Fibroblast of skin of right quadriceps (primary cell): ENCODE results near the gene KLF15.

Source experiments
- DNase-seq: peaks from one replicate; pipeline ENCODE4 v3.0.0-alpha.2; 2013

KLF15 gene

GRCh38 chr3:126389112-126389793, 32.0 kb upstream of the KLF15 start:
- peak; percentile 71 for DNase-seq

- no peak for DNase-seq
Measured at GRCh38 chr3:126381966-126382365, 24.8 kb upstream of the KLF15 start.

- DNase-seq: no peak
Measured at GRCh38 chr3:126380011-126380768, 23.0 kb upstream of the KLF15 start.

- DNase-seq: no peak
Measured at GRCh38 chr3:126378341-126378751, 21.1 kb upstream of the KLF15 start.

DNA sequence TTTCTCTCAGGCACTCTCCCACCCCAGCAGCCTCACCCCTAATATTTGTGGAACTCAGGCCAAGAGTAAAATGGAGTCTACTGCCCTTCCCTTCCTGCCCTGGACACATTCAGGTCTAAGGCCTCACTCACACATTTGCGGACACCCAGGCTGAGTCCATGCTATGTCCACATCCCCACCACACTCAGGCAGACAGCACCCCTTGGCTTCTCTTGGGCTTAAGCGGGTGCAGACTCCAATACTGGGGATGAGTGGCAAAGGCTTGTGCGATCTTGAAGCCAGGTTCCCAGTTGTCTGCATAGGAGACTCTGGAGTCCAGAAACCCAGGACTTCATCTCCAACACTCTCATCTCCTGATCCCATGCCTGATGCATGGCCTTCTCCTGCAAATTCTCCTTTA, 20.0 kb upstream of the KLF15 start:
- DNase-seq: no peak

DNA sequence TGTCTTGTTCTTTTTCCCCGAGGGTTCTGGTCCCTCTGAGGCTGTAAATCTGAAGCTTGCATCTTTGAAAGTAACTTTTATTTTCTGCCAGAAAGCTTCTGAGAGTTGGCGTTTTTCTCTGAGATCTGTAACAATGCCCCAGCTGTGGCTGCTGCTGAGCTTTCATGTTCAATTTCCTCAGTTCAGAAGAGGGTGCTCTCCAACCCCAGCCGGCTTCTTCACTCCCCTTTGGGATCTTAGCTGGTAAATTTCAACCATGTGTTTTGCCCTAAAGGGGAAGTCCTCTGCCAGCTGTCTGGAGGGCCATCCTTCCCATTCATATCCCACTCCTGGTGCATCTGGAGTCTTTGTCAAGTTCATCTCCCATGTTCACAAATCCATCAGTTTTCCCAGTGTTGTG, 19.2 kb upstream of the KLF15 start:
- no peak for DNase-seq

- no peak for DNase-seq
Measured at GRCh38 chr3:126375835-126376331, 18.7 kb upstream of the KLF15 start.

- no peak for DNase-seq
Measured at GRCh38 chr3:126373682-126374601, 16.7 kb upstream of the KLF15 start.

DNA sequence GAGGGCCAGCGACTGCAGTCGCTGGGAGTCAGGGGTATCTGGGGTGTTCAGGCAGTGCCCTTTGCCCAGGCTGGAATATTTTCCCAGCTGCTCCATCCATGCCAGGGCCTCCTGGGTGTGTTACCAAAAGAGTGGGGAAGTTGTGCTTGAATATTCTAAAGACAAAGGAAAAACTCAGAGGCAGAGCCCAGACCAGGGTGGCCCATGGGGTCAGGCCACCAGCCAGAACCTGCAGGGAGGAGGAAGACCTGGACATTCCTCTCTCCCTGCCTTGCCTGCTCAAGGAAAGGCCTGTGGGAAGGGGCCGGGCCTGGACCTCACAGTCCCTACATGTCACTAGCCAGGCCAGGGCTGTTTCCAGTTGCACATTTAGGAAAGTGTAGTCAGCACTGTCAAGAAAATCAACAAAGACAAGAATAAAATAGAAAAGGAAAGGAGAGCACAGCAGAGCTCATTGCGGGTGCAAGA, 16.0 kb upstream of the KLF15 start:
- DNase-seq: no peak

- DNase-seq: no peak
Measured at GRCh38 chr3:126372413-126373145, 15.4 kb upstream of the KLF15 start.

- no peak for DNase-seq
Measured at GRCh38 chr3:126371096-126371705, 14.0 kb upstream of the KLF15 start.

DNA sequence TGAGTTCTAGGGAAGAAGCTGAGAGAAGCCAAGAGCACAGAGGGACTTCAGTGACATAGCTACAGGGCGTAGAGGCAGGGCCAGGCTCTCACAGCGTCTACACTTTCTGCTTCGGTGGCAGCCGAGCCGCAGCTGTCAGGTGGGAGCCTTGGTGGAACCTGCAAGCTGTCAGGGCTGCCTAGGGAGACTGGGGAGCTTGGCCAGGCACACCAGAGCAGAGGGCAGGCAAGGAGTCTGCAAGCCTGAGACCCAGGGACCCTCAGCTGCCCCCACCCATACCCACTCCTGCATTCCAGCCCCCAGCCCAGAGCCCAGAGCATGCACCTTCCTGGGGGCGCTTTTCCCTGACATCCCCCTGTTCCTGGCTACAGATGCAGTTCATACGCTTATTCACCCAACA, 13.4 kb upstream of the KLF15 start:
- DNase-seq: no peak

DNA sequence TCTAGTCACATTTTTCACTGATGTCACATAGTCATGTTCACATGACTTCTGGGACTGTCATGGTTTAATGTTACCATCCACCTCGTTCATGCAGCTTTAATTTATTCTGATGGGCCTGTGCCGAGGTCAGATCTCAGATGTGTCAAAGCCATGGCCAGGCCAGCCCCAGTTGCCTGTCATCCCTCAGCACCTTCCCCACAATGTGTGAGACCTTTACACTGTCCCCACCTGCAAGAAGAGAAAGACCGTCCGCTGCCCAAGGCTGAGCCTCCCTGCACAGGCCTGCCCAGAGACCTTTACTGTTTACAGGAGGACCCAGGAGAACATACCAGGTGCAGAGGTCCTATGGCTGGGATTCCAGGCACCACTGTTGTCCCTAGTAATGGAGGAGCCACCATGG, 12.8 kb upstream of the KLF15 start:
- DNase-seq: no peak

DNA sequence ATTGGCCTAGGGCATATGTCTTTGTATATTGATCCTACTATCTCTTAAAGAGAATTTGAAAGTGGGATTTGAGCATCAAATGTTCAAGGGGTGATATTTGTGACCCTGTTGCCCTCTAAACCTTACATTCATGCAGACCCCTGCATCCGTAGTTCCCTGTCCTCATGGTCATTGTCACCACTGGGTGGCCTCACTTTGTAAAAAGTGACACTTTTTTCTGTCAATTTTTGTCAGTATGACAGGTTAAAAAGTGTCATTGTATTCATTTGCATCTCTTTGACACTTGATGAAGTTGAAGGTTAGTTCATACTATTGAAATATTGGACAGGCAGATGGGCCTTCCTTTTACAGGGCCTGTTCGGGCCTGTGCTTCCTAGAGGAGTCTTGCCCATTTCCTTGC, 12.3 kb upstream of the KLF15 start:
- DNase-seq: no peak

- DNase-seq: no peak
Measured at GRCh38 chr3:126367316-126367805, 10.2 kb upstream of the KLF15 start.

GRCh38 chr3:126365351-126366277, 8.4 kb upstream of the KLF15 start:
- no peak for DNase-seq

GRCh38 chr3:126364731-126365301, 7.6 kb upstream of the KLF15 start:
- DNase-seq: no peak

DNA sequence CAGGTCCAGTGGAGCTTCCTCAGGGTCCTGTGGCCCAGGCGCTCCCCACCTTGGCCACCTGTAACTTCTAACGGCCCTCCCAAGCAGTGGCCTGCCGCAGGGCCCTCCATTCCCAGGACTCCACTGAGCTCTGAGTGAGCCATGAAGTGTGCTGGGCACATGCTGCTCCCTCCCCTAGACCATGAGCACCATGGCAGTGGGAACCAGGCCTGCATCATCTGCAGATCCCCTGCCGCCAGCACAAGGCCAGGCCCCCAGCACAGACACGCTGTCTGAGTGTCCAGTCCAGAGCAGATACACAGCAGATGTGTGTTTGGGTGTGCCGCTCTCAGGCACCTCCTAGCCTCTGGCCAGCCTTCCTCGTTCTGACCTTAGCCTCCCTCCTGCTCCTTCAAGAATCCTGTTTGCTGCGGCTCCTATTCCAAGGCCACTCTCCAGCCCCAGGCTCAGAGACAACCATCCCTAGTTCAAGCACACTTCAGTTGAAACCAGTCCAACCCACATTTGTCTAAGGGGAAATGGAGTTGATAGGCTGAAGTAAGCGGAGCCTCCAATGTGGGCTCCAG, 7.0 kb upstream of the KLF15 start:
- DNase-seq: no peak

GRCh38 chr3:126361211-126361610, 4.0 kb upstream of the KLF15 start:
- no peak for DNase-seq

DNA sequence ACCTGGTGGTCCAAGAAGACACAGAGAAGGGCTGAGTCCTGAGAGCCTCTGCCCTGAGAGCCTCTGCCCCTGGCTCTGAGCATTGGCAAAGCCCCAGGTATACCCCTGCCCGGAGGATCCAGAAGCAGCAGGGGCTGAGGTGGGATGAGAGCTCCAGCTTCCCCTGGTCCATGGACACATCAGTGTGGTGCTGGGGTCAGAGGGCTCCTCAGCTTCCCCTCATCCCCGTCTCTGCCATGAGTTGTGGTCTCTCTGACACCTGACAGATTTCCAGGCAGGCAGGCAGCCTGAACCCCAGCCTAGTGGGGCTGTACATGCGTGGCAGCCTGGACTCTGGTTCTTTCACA, 3.5 kb upstream of the KLF15 start:
- no peak for DNase-seq
